ENCODE measurements around the gene ZNF793.

ZNF793 gene

DNA sequence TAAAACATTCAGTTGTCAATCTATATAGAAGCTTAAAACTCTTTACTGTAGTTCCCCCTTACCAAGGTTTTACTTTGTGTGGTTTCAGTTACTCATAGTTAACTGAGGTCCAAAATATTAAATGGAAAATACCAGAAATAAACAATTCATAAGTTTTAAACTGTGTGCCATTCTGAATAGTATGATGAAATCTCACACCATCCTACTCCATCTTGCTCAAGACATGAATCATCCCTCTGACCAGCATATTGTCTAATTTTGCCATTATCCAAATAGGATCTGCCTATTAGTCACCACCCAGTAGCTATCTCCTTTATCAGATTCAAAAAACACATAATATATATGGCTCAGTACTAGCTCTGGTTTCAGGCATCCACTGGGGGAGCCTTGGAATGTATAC is 65.5 kb downstream of the ZNF793 start:
- no peak overlapping the region for H3K4me3 ChIP-seq (ENCODE audit: extremely low read depth, insufficient read depth, low read length, poor library complexity, severe bottlenecking)
- H3K36me3 ChIP-seq (ENCODE audit: control insufficient read depth, insufficient read depth, low read length): no peaks in the 10 kb centered on the region
- no peaks in the 10 kb centered on the region for H3K4me1 ChIP-seq (ENCODE audit: control insufficient read depth, insufficient read depth, low read length, poor library complexity, severe bottlenecking)
- H3K27ac ChIP-seq (ENCODE audit: low read depth, low read length, severe bottlenecking): no peak overlapping the region
- peaks cover 35% of the 10 kb centered on the region for H3K9me3 ChIP-seq (ENCODE audit: control insufficient read depth, low read length)

- no peak overlapping the region for H3K4me3 ChIP-seq (ENCODE audit: extremely low read depth, insufficient read depth, low read length, poor library complexity, severe bottlenecking)
- H3K4me1 ChIP-seq (ENCODE audit: control insufficient read depth, insufficient read depth, low read length, poor library complexity, severe bottlenecking): no peaks in the 10 kb centered on the region
- no peak overlapping the region for H3K27ac ChIP-seq (ENCODE audit: low read depth, low read length, severe bottlenecking)
- peaks cover 27% of the 10 kb centered on the region for H3K36me3 ChIP-seq (ENCODE audit: control insufficient read depth, insufficient read depth, low read length)
- peaks cover 44% of the 10 kb centered on the region for H3K9me3 ChIP-seq (ENCODE audit: control insufficient read depth, low read length)
- 75 to 100% methylated on average over 1 of the region's 2 CpGs for WGBS, 2 experiments (ENCODE audit: insufficient coverage in 2 of 2)
These were observed 76.6 kb downstream of the ZNF793 start for GRCh38 chr19:37583340-37583739.
